AG04449 (cell line): ENCODE results near the gene ADA.

Experiments used
- CTCF ChIA-PET: fragments of 350-600 bp; formaldehyde crosslinking; extraction: SDS; loops from one replicate; lab custom pipeline; 2021; ENCODE audit warnings: antibody characterized with exemption; lab: Yijun Ruan, JAX
- POLR2A ChIA-PET: fragments of 400-600, 350-600 bp; formaldehyde crosslinking; extraction: SDS; loops from one replicate; lab custom pipeline; 2020; ENCODE audit warnings: antibody characterized with exemption, inconsistent platforms; lab: Yijun Ruan, JAX
- DNase-seq: peaks from one replicate; pipeline ENCODE4 v3.0.0-alpha.2; 2010; ENCODE audit warnings: low read depth, low spot score
- H3K4me3 ChIP-seq: 2 replicates; pipeline ENCODE4 v1.5.1; 2011; ENCODE audit warnings: low read depth, mild to moderate bottlenecking, control low read depth, low read length
- TF ChIP-seq, protein P1 (sequence below): IDR thresholded peaks from one replicate; pipeline ENCODE4 v1.5.1; 2011; ENCODE audit warnings: mild to moderate bottlenecking, moderate library complexity, low read length, control low read depth, inconsistent platforms; ENCODE audit not compliant: insufficient read depth; ENCODE audit errors: missing control alignments

ADA gene

DNA sequence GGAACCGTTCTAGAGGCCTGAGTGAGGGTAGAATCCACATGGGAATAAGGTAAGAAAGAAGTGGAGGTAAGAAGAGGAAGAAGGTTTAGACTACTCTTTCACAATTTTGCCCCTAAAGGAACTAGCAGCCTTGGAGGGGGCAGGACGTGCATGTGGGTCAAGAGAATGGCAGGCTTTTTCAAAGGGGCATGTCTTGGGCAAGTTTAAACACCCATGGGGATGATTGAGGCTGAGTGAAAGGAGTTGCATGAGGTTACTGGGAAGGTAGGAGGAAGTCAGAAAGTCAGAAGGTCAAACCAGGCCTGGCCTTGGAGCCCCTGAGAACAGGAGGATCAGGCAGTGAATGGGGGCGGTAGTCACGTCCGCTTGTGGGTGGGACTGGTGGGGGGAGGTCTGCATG lies 10.2 kb downstream of the ADA start:
- TF ChIP-seq, protein P1, sequence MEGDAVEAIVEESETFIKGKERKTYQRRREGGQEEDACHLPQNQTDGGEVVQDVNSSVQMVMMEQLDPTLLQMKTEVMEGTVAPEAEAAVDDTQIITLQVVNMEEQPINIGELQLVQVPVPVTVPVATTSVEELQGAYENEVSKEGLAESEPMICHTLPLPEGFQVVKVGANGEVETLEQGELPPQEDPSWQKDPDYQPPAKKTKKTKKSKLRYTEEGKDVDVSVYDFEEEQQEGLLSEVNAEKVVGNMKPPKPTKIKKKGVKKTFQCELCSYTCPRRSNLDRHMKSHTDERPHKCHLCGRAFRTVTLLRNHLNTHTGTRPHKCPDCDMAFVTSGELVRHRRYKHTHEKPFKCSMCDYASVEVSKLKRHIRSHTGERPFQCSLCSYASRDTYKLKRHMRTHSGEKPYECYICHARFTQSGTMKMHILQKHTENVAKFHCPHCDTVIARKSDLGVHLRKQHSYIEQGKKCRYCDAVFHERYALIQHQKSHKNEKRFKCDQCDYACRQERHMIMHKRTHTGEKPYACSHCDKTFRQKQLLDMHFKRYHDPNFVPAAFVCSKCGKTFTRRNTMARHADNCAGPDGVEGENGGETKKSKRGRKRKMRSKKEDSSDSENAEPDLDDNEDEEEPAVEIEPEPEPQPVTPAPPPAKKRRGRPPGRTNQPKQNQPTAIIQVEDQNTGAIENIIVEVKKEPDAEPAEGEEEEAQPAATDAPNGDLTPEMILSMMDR = no peak
- POLR2A ChIA-PET = no interaction called here
- CTCF ChIA-PET = interaction anchor here (2.3 kb wide), 1 partner anchor 43 kb away, joined by 18 read pairs; no protein-coding TSS in a partner anchor

GRCh38 chr20:44640522-44640921 lies 11.0 kb downstream of the ADA start:
- TF ChIP-seq, protein P1 = no peak
- no peak for DNase-seq
- ChIA-PET CTCF (no interaction called here), POLR2A (no interaction called here)
- no peak overlapping the region for H3K4me3 ChIP-seq

More for the DNA sequence above, 10.2 kb downstream of the ADA start:
- no peak for DNase-seq
- no peak overlapping the region for H3K4me3 ChIP-seq

DNA sequence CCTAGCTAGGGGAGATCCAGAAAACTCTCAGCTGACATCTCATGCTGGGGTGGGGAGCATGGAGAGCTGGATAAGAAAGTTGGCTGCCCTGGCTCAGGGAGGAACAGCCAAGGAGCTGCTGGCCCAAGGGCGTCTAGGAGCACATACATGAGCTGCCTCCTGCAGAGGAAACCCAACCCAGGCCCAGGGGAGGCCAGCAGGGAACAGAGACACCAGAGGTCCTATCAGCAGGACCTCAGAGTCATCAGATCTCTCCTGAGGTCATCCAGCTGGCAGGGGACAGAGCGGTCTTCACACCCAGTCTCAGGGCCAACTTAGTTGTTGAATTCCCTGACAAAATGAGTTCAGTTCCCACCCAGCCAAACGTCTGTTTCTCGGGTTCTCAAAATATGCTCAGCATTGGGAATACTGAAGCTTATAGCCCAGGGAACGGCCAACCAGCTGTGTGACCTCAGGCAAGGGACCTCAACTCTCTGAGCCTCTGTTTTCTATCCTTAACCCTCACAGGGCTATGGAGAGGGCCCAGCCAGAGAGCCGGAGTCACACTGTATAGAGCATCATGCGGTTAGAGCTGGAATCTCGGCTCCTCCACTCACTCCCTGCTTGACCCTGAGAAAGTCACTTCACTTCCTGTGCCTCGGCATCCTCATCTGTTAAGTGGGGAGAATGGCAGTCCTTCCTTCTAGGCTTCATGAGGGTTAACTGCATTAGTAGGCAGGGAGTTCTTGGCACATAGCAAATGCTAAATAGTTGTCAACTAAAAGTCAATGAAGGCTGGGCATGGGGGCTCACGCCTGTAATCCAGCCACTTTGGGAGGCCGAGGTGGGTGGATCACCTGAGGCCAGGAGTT lies 13.8 kb downstream of the ADA start:
- CTCF ChIA-PET = interaction anchor here (0.9 to 1.4 kb wide), 2 partner anchors 9 to 19 kb away, joined by 3 to 5 read pairs; no protein-coding TSS in a partner anchor
- DNase-seq = no peak
- POLR2A ChIA-PET = no interaction called here
- no peak overlapping the region for H3K4me3 ChIP-seq
- TF ChIP-seq, protein P1 = no peak

GRCh38 chr20:44637042-44637441 lies 14.5 kb downstream of the ADA start:
- no peak overlapping the region for H3K4me3 ChIP-seq
- ChIA-PET CTCF (interaction anchor here (0.9 to 1.4 kb wide), 3 partner anchors 9 to 28 kb away, joined by 3 to 5 read pairs (median 5); no protein-coding TSS in a partner anchor), POLR2A (no interaction called here)
- no peak for DNase-seq
- TF ChIP-seq, protein P1 = no peak

DNA sequence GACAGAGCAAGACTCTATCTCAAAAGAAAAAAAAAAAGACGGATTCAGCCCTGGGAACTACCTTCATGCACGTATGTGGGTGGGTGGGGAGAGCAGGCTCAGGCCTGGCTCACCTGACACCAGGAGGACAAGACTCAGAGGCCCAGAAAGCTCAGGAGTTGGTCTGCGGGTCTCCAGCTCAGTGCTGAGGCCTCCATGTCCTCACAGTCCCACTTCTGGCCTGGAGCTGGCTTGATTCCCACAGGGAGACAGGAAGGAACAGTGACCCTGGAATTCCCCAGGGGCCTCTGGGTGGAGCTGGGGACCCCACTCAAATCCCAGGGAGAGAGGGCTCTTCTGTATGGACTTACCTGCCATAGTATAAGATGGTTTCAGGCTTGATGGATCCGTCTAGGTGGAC lies 15.6 kb downstream of the ADA start:
- ChIA-PET POLR2A (no interaction called here), CTCF (interaction anchor here (1.0 to 1.4 kb wide), 2 partner anchors 27 to 49 kb away, joined by 3 to 5 read pairs; no protein-coding TSS in a partner anchor)
- H3K4me3 ChIP-seq = no peak overlapping the region
- no peak for DNase-seq
- TF ChIP-seq, protein P1 = no peak

GRCh38 chr20:44633872-44634600 lies 17.5 kb downstream of the ADA start:
- POLR2A ChIA-PET = no interaction called here
- no peak for DNase-seq
- TF ChIP-seq, protein P1 = no peak
- CTCF ChIA-PET = interaction anchor here (2.2 kb wide), 1 partner anchor 24 kb away, joined by 7 read pairs; no protein-coding TSS in a partner anchor
- no peak overlapping the region for H3K4me3 ChIP-seq
